Iris pigment epithelial cell (primary cell): ENCODE results near the gene TEX9.
"Not testable (repeated sequence)": the region's sequence is repeated elsewhere in the genome, so short reads cannot be mapped to it uniquely, and the experiment has no call there.

Source experiments
- DNase-seq: peaks from one replicate; pipeline ENCODE4 v3.0.0-alpha.2; 2011; ENCODE audit warnings: low read depth

Gene TEX9

DNA sequence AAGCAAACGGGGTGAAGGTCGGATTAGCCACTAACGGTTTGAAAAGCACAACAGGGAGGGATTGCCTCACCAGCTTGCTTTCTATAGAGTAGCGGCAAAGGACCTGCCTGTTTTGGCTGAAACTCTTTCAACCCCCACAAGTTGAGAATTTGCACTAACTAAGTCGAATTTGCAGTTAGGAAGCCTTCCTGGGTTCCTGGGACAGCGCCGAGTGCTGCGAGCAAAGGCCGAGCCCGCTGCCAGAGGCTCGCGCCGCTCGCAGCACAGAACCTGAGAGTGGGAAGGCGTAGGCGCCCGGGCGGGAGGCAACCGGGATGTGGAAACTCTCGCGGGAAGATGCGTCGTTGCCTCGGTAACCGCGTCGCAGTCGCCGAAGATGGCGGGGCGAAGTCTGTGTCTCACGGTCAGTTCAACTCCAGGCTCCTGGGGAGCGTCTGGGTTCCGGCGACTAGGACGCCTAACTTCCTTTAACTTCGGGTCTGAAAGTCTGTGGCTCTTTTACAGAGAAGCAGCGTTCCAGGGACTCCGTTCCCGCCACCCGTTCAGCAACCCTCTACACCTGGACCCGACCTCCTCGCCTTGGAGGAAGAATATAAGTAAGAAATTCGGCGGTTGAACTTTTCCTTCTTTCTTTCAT lies at the start of gene TEX9:
TSS of gene TEX9 (plus strand) at position 352 of the 637 bp plus-strand sequence. CDS start at position 377, 25 bp downstream.
- DNase-seq: peak; percentile 83

- not testable (repeated sequence) for DNase-seq
These were observed 48.7 kb upstream of the TEX9 start for GRCh38 chr15:56316561-56316960.

- no peak for DNase-seq
These were observed 44.9 kb upstream of the TEX9 start for GRCh38 chr15:56320316-56320715.

- no peak for DNase-seq
These were observed 44.4 kb upstream of the TEX9 start for GRCh38 chr15:56320861-56321260.

DNA sequence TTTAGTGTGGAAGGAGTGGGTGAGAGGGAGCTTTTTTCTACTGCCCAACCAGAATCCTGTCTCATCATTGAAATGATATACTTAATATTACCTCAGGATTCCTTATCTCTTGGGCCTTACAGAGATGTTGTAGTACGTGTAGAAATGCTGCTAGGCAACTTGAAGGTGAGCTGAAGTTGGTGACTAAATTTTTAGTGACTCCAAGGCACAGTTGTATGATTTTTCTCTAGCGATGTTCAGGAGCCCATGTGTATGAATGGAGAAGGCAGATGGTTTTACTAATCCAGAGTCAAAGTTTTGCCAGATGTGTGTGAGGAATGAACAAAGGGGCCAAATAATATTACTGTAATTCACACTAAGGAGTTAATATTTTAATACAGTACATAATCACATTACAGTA lies 42.8 kb upstream of the TEX9 start:
- no peak for DNase-seq

DNA sequence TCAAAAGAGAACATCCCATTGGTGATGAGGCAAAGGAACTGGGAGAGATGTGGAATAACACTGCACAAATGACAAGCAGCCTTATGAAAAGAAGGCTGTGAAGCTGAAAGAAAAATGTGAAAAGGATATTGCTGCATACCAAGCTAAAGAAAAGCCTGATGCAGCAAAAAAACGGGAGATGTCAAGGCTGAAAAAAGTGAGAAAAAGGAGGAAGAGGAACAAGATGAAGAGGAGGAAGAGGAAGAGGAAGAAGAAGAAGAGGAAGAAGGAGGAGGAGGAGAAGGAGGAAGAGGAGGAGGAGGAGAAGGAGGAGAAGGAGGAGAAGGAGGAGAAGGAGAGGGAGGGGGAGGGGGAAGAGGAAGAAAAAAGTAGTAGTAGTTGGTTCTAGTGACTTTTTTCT lies 41.8 kb upstream of the TEX9 start:
- no peak for DNase-seq

- peak; percentile 40 for DNase-seq
These were observed 40.0 kb upstream of the TEX9 start for GRCh38 chr15:56325186-56325585.

- no peak for DNase-seq
These were observed 37.3 kb upstream of the TEX9 start for GRCh38 chr15:56327721-56328502.

- DNase-seq: no peak
These were observed 28.0 kb upstream of the TEX9 start for GRCh38 chr15:56337084-56337725.

GRCh38 chr15:56339594-56339993 lies 25.6 kb upstream of the TEX9 start:
- DNase-seq: peak; percentile 7

- DNase-seq: no peak
These were observed 24.0 kb upstream of the TEX9 start for GRCh38 chr15:56341201-56341600.

GRCh38 chr15:56342653-56343052 lies 22.6 kb upstream of the TEX9 start:
- peak; percentile 2 for DNase-seq

GRCh38 chr15:56343879-56344278 lies 21.3 kb upstream of the TEX9 start:
- no peak for DNase-seq

DNA sequence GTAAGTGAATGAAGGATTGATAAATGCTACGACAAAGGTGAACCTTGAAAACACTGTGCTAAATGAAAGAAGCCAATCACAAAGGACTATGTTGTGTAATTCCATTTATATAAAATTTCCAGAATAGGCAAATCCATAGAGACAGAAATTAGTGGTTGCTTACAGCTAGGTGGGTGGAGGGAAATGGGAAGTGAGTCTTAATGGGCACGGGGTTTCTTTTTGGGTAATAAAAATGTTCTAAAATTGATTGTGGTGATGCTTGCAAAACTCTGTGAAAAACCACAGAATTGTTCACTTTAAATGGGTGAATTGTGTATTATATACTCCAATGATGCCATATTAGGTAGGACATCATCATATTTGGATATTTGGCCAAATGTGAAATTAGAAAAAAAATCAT lies 20.9 kb upstream of the TEX9 start:
- no peak for DNase-seq

- DNase-seq: no peak
These were observed 18.8 kb upstream of the TEX9 start for GRCh38 chr15:56346414-56346813.

GRCh38 chr15:56349554-56349953 lies 15.7 kb upstream of the TEX9 start:
- no peak for DNase-seq

DNA sequence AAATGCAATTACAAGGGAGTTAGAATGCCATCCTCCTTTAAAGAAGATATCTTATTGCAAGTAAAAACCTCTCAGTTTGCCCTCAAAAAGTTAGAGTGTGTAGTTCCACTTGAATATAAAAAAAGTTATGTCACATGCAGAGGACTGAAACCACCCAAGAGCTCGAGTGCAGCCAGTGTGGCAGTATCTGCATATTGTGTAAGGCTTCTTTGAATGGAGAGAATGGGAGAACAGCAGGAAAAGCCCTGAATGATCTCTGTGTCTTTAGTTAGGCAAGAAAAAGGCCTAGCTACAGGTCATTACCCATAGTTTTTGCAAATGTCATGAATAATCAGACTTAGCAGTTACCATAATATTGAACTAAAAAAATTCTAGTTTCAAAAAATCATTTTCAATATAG lies 13.9 kb upstream of the TEX9 start:
- DNase-seq: no peak

DNA sequence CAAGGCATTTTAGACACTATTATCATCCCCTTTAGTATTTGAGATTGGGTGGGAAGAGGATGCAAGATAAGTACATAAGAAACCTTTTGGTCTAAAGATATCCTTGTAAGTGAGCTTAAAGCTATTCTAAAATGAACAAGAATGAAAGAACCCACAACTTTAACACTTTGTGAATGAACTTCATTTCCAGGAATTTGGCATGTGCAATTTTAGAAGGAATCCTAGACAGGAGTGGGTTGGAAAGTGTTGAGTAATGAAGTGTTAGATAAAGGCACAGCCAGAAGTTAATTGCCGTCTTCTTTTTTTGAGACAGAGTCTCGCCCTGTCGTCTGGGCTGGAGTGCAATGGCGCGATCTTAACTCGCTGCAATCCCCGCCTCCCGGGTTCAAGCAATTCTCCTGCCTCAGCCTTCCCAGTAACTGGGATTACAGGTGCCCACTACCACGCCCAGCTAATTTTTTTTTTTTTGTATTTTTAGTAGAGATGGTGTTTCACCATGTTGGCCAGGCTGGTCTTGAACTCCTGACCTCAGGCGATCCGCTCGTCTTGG lies 13.2 kb upstream of the TEX9 start:
- no peak for DNase-seq

GRCh38 chr15:56353119-56353518 lies 12.1 kb upstream of the TEX9 start:
- DNase-seq: no peak

DNA sequence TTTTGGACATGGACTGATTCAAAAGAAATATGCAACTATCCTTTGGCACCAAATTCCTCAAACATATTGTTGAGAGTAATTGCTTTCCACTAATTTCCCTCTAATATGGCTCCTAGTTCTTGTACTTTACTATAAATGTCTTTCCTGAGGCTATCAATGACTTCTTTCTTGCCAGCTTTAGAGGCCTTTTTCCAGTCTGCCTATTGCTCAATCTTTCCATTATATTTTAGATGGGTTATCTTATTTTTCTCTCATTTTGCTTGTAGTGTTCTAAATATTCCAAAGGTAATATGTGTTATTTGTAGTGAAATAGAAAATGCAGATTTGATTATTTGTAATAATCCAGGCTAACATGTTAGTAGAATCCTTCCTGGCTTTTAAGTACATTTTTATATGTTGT lies 11.5 kb upstream of the TEX9 start:
- DNase-seq: no peak

GRCh38 chr15:56356616-56357015 lies 8.6 kb upstream of the TEX9 start:
- no peak for DNase-seq

DNA sequence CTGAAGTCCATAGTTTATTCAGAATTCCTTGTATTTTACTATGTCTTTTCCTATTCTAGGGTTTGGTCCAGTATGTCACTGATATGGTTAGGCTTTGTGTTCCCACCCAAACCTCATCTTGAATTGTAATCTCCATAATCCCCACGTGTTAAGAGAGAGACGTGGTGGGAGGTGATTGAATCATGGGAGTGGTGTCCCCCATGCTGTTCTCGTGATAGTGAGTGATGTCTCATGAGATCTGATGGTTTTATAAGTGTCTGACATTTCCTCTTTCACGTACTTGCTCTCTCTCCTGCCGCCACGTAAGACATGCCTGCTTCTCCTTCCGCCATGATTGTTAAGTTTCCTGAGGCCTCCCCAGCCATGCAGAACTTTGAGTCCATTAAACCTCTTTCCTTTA lies 6.6 kb upstream of the TEX9 start:
- DNase-seq: no peak

DNA sequence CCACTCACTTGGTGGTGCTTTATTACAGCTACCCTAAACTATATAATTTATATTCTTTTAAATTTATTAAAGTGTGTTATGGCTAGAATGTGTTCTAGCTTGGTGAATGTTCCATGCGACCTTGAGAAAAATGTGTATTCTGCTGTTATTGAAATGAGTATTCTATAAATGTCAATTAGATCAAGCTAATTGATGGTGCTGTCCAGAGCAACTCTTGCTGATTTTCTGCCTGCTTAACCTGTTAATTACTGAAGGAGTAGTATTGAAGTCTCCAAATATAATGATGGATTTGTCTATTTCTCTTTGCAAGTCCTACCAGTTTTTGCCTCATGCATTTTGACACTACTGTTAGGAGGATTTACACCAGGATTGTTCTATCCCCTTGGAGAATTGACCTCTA lies 3.2 kb upstream of the TEX9 start:
- no peak for DNase-seq
